GM13977 (cell line): ENCODE measurements around the gene LRRC58.

Experiments
- DNase-seq: peaks from one replicate; pipeline ENCODE4 v3.0.0; 2012; ENCODE audit warnings: low spot score
- CTCF ChIP-seq: IDR thresholded peaks from 2 replicates; pipeline ENCODE4 v1.5.1; 2012; ENCODE audit warnings: mild to moderate bottlenecking, control low read depth; ENCODE audit not compliant: insufficient read depth; ENCODE audit errors: extremely low read depth, missing control alignments
- in situ Hi-C: fragments of 300-500 bp; cut with MboI; formaldehyde crosslinking; loops from one replicate; pipeline ENCODE4 v1.12.0; 2022; ENCODE audit warnings: low sequenced_read_pairs, low pct_unique_long_range_greater_than_20kb, mixed read lengths, inconsistent platforms; ENCODE audit not compliant: unreplicated experiment

LRRC58 gene

GRCh38 chr3:120370463-120370862 is 21.3 kb upstream of the LRRC58 start:
- no peak for DNase-seq

GRCh38 chr3:120369037-120369467 is 19.9 kb upstream of the LRRC58 start:
- in situ Hi-C loops, result no loop called here
- TF ChIP-seq CTCF, result no peak
- no peak for DNase-seq

More at GRCh38 chr3:120370463-120370862, 21.3 kb upstream of the LRRC58 start:
- in situ Hi-C loops, result no loop called here
- no peak for TF ChIP-seq CTCF

GRCh38 chr3:120368172-120368571 is 19.0 kb upstream of the LRRC58 start:
- in situ Hi-C loops, result no loop called here
- no peak for DNase-seq
- no peak for TF ChIP-seq CTCF

GRCh38 chr3:120364821-120365220 is 15.7 kb upstream of the LRRC58 start:
- DNase-seq, result no peak
- TF ChIP-seq CTCF, result no peak
- in situ Hi-C loops, result no loop called here

GRCh38 chr3:120364101-120364500 is 14.9 kb upstream of the LRRC58 start:
- no peak for TF ChIP-seq CTCF
- in situ Hi-C loops, result no loop called here
- no peak for DNase-seq

- no peak for DNase-seq
- in situ Hi-C loops, result no loop called here
Measured at GRCh38 chr3:120357807-120358206, 8.7 kb upstream of the LRRC58 start.

More at GRCh38 chr3:120357807-120358206, 8.7 kb upstream of the LRRC58 start:
- no peak for TF ChIP-seq CTCF
